ENCODE data around the gene SPTBN1. TPM values are rescaled to one million over a fixed set of nuclear protein-coding genes. Genes with fewer than 3 reads are reported as not detected.

Gene SPTBN1
- total RNA-seq, 2 donors from 2014 or later: 179 to 194 TPM

DNA sequence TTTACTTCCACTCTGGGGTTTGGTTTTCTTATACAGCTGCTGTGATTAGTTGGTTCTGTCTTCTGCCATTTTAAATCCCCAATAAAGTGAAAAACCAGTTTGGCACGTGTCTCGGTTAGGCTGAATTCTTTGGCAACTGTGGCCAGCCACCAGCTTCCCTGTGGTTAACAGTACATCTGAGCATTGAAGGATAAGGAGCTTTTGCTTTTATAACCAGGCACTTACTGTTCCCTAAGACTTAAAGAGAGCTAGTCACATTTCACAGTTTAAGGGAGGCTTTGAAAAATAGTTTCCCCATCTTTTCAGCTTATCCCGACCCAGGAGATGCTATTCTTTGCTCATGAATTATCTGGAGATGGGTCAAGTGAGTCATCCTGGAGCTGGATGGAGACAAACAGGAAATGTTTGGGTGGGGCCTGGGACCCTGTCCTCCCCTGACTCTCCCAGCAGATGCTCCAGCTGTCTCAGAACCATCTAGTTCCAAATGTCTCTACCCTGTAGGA, 210.1 kb downstream of the SPTBN1 start:
- Histone ChIP-seq H3K27ac (ENCODE audit: low read depth, low read length) (peak overlapping the region; percentile 66), H3K4me1 (ENCODE audit: control insufficient read depth, insufficient read depth, low read length) (no peaks in the 10 kb centered on the region), H3K9ac (ENCODE audit: extremely low read depth, low read length, poor library complexity, severe bottlenecking) (no peak overlapping the region), H3K4me3 (ENCODE audit: low read length) (no peak overlapping the region), H3K9me3 (ENCODE audit: control insufficient read depth, low read length) (no peaks in the 10 kb centered on the region), H3K36me3 (ENCODE audit: control insufficient read depth, insufficient read depth, low read length) (peaks cover 100% of the 10 kb centered on the region), H3K27me3 (ENCODE audit: control insufficient read depth, insufficient read depth, low read length, poor library complexity, severe bottlenecking) (no peaks in the 10 kb centered on the region)
- Mint-ChIP-seq H3K27ac (no peak overlapping the region), H3K36me3 (ENCODE audit: low read depth) (peaks cover 85% of the 10 kb centered on the region), H3K4me1 (peaks cover 1% of the 10 kb centered on the region), H3K9me3 (no peaks in the 10 kb centered on the region), H3K27me3 (ENCODE audit: insufficient read depth) (no peaks in the 10 kb centered on the region), H3K4me3 (no peak overlapping the region)
- WGBS, 2 experiments (ENCODE audit: insufficient coverage in 1 of 2, insufficient read length in 1 of 2): 90 to 100% methylated on average over 1 to 3 of the region's 3 CpGs
- no peak for DNase-seq
- TF ChIP-seq, protein P1, sequence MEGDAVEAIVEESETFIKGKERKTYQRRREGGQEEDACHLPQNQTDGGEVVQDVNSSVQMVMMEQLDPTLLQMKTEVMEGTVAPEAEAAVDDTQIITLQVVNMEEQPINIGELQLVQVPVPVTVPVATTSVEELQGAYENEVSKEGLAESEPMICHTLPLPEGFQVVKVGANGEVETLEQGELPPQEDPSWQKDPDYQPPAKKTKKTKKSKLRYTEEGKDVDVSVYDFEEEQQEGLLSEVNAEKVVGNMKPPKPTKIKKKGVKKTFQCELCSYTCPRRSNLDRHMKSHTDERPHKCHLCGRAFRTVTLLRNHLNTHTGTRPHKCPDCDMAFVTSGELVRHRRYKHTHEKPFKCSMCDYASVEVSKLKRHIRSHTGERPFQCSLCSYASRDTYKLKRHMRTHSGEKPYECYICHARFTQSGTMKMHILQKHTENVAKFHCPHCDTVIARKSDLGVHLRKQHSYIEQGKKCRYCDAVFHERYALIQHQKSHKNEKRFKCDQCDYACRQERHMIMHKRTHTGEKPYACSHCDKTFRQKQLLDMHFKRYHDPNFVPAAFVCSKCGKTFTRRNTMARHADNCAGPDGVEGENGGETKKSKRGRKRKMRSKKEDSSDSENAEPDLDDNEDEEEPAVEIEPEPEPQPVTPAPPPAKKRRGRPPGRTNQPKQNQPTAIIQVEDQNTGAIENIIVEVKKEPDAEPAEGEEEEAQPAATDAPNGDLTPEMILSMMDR (conservative IDR thresholded peaks at IDR 0.05): no peak

DNA sequence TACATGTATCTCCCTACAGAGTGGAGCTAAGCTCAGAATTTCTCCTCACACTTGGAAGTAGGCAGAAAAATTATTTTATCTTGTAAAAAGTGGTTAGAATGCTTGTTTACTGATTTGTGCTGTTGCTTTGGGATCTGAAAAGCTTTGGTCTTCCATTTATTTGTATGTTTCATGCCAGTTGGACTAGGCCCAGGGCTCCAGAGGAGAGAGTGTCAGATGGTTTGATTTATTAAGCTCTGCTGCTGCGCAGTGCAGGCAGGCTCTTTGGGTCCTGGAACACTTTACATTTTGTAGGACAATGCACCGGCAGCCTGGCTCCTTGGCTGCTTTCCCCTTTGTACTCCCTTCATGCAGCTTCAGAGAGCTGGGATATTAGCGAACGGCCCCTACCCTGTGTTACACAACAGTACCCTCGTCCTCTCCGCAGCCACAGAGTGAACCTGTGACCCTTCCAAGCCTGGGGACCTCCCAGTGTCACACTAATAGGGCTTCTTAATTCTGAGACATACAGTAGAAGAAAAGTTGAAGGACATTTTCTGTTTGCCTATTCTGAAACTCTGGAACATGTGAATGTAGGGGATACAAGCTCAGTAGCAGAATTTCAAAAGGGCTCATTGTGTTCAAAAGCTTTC, 210.6 kb downstream of the SPTBN1 start:
- Mint-ChIP-seq H3K27ac (peak overlapping the region; percentile 28), H3K9me3 (no peaks in the 10 kb centered on the region), H3K27me3 (ENCODE audit: insufficient read depth) (no peaks in the 10 kb centered on the region), H3K36me3 (ENCODE audit: low read depth) (peaks cover 82% of the 10 kb centered on the region), H3K4me3 (no peak overlapping the region), H3K4me1 (peaks cover 1% of the 10 kb centered on the region)
- TF ChIP-seq, protein P1 (conservative IDR thresholded peaks at IDR 0.05): no peak
- no peak overlapping the region for H3K4me3 ChIP-seq (ENCODE audit: low read length)
- no peaks in the 10 kb centered on the region for H3K4me1 ChIP-seq (ENCODE audit: control insufficient read depth, insufficient read depth, low read length)
- no peak overlapping the region for H3K9ac ChIP-seq (ENCODE audit: extremely low read depth, low read length, poor library complexity, severe bottlenecking)
- 84 to 89% methylated on average over 6 of the region's 6 CpGs for WGBS, 2 experiments (ENCODE audit: insufficient coverage in 1 of 2, insufficient read length in 1 of 2)
- H3K9me3 ChIP-seq (ENCODE audit: control insufficient read depth, low read length): no peaks in the 10 kb centered on the region
- peaks cover 98% of the 10 kb centered on the region for H3K36me3 ChIP-seq (ENCODE audit: control insufficient read depth, insufficient read depth, low read length)
- peak overlapping the region; percentile 66 for H3K27ac ChIP-seq (ENCODE audit: low read depth, low read length)
- H3K27me3 ChIP-seq (ENCODE audit: control insufficient read depth, insufficient read depth, low read length, poor library complexity, severe bottlenecking): no peaks in the 10 kb centered on the region
- DNase-seq: no peak

DNA sequence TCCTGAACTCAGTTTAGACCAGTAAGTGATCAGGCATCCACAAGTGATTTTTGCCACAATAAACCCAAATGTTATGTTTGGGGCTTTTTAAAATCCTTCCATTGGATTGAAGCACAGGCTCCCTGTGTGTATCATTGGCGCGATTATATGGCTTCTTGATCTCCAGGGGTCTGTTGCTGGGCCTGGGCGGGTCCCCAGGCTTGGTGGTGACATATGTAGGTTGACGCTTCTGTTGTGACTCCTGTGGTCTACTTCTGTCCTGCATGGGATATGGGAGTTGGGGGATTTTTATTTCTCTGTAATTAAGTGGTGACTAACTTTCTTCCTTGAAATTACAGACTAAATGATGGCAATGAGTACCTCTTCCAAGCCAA, 211.1 kb downstream of the SPTBN1 start:
- H3K9ac ChIP-seq (ENCODE audit: extremely low read depth, low read length, poor library complexity, severe bottlenecking): no peak overlapping the region
- H3K4me3 ChIP-seq (ENCODE audit: low read length): no peak overlapping the region
- Mint-ChIP-seq H3K9me3 (no peaks in the 10 kb centered on the region), H3K27ac (peak overlapping the region; percentile 7), H3K4me3 (no peak overlapping the region), H3K27me3 (ENCODE audit: insufficient read depth) (no peaks in the 10 kb centered on the region), H3K36me3 (ENCODE audit: low read depth) (peaks cover 77% of the 10 kb centered on the region), H3K4me1 (peaks cover 1% of the 10 kb centered on the region)
- TF ChIP-seq, protein P1 (conservative IDR thresholded peaks at IDR 0.05): no peak
- peaks cover 98% of the 10 kb centered on the region for H3K36me3 ChIP-seq (ENCODE audit: control insufficient read depth, insufficient read depth, low read length)
- peak overlapping the region; percentile 66 for H3K27ac ChIP-seq (ENCODE audit: low read depth, low read length)
- no peak for DNase-seq
- no peaks in the 10 kb centered on the region for H3K9me3 ChIP-seq (ENCODE audit: control insufficient read depth, low read length)
- H3K27me3 ChIP-seq (ENCODE audit: control insufficient read depth, insufficient read depth, low read length, poor library complexity, severe bottlenecking): no peaks in the 10 kb centered on the region
- H3K4me1 ChIP-seq (ENCODE audit: control insufficient read depth, insufficient read depth, low read length): no peaks in the 10 kb centered on the region
- 93% methylated on average over 4 of the region's 4 CpGs; no CpG with 5 or more reads in 1 of the 2 experiments for WGBS, 2 experiments (ENCODE audit: insufficient coverage in 1 of 2, insufficient read length in 1 of 2)

Data from endodermal cell (in vitro differentiated cells).